Stimulated activated naive CD8-positive, alpha-beta T cell treated with anti-CD3 and anti-CD28 coated beads, Interleukin-15, amount 100 ng/mL, for 72 hours (primary cell): ENCODE measurements around the gene MBL2.

ENCODE experiments used
- ATAC-seq: fragments of 150-1000 bp; cut with Tn5 transposase; 2 replicates; pipeline ENCODE4 v1.10.0; 2021; ENCODE audit warnings: mild to moderate bottlenecking, moderate library complexity
- DNase-seq, 2 donors: peaks; one replicate each; pipeline ENCODE4 v3.0.0; 2021 to 2022
- H3K27ac Mint-ChIP-seq, 2 donors: one replicate each; pipeline ENCODE4 v1.8.0; 2022; ENCODE audit warnings: mild to moderate bottlenecking in 2 of 2, mixed read lengths in 2 of 2, moderate library complexity in 2 of 2
- H3K27me3 Mint-ChIP-seq: one replicate; pipeline ENCODE4 v1.8.0; 2022; ENCODE audit warnings: mixed read lengths
- H3K4me1 Mint-ChIP-seq: one replicate; pipeline ENCODE4 v1.8.0; 2022; ENCODE audit warnings: mild to moderate bottlenecking, mixed read lengths
- H3K4me3 Mint-ChIP-seq, 2 donors: one replicate each; pipeline ENCODE4 v1.8.0; 2022; ENCODE audit warnings: mild to moderate bottlenecking in 2 of 2, mixed read lengths in 2 of 2, moderate library complexity in 1 of 2
- H3K9me3 Mint-ChIP-seq, 2 donors: one replicate each; pipeline ENCODE4 v1.8.0; 2022; ENCODE audit warnings: mixed read lengths in 2 of 2

MBL2 gene

DNA sequence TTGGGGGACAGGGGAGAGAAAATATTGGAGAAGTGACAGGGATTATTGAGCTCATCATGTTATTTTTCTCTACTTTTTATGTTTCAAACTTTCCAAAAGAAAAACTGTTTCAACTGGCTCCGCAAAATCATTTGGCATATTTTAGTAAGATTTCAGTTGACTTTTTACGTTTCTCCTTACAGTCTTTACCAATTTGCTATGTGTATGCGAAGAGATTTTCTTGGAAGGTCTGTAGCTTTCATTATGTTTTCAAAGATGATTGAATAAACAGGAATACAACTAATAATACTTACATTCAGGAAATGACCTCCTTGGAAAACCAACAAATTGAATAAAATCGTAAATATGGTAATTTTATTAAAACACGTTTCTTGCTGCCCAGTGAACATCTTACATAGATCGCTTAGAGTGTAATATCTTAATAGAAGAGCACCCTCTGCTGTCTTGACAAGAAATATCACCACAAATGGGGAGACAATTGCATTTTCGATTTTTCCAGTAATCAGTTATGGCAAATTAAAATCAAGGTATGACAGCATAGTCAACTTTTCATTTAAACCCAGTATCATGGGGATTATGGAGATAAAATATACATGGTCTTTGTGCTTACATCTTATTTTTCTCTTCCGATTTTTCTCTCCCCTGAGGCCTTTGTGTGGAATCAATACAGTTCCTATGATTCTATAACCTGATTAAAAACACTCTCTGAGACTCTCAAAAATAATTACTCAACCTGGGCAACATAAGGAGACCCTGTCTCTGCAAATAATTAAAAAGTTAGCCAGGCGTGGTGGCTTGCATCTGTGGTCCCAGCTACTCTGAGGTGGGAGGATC, 43.1 kb downstream of the MBL2 start:
- Mint-ChIP-seq H3K27me3 (no peaks in the 10 kb centered on the region), H3K4me3 (no peak overlapping the region), H3K4me1 (no peaks in the 10 kb centered on the region), H3K9me3 (peaks cover 2 to 5% of the 10 kb centered on the region in 2 donors), H3K27ac (no peak overlapping the region)
- ATAC-seq (no peak), DNase-seq (no peak)

DNA sequence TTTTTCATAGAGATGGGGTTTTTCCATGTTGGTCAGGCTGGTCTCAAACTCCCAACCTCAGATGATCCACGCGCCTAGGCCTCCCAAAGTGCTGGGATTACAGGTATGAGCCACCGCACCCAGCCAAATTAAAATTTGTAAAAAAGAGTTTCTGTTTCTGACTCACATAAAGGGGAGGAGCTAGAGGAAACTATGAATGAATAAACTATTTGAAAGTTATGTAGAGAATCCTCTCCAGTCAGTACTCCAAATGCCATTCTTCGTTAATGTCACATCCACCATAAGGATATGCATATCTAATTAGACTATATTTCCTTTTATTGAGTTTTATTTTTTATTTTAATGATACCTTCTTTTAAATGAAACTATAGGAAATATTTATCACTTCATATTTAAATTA, 52.6 kb downstream of the MBL2 start:
- DNase-seq (no peak), ATAC-seq (no peak)
- Mint-ChIP-seq H3K27me3 (no peaks in the 10 kb centered on the region), H3K4me1 (no peaks in the 10 kb centered on the region), H3K27ac (no peak overlapping the region), H3K9me3 (peaks cover 6 to 8% of the 10 kb centered on the region in 2 donors), H3K4me3 (no peak overlapping the region)
